ENCODE measurements around the gene IFFO2.

IFFO2 gene

DNA sequence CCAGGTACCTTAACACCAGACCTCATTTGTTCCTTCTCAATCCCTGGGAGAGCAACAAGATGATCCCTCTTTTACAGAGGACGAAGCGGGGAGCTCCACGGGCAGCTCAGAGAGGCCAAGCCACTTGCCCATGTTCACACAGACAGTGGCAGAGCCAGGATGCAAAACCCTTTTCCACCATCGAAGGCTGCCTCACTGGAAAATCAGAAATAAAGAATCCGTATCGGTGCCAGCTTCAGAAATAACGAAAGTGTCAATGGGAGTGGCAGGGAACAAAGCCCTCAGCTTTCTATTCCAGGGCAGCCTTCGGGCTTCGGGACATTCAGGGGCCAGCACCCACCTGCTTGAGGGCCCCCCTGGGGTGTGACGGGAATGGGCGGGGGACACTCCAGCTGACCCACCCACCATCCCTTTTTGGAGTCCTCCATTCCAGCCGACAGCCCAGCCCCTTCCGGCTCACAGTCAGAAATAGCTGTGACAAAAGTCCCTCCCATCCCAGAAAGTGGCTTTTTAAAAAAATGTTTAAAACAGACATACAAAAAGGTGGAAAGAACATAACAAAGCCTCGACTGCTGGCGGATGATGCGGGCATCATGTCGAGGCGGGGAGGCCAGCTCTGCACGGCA, 6.0 kb downstream of the IFFO2 start:
- peak in 1 of 2 donors; percentile 19 for DNase-seq (ENCODE audit: low read depth in 2 of 2)

GRCh38 chr1:18949686-18950400, 6.6 kb downstream of the IFFO2 start:
- no peak for DNase-seq (ENCODE audit: low read depth in 2 of 2)

GRCh38 chr1:18948913-18949685, 7.4 kb downstream of the IFFO2 start:
- no peak for DNase-seq (ENCODE audit: low read depth in 2 of 2)

GRCh38 chr1:18948048-18948912, 8.2 kb downstream of the IFFO2 start:
- peak in 1 of 2 donors; percentile 45 for DNase-seq (ENCODE audit: low read depth in 2 of 2)

DNA sequence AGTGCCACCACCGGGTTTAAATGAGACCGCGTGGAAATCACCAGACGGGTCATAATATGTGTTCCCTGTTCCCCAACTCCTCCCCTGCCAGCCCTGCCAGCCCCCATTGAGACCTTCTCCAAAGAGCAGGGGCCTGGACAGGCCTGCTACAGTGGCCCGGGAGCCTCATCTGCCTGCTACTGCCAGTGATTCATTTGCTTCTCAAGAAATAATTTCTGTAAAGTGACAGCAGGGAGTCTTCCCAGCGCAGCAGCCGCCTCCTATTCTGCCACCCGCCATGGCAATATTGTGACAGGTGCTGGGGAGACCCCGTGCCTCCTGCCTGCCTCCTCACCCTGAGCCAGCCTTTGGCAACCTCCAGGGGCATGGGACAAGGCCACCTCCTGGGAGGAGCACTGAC, 8.9 kb downstream of the IFFO2 start:
- DNase-seq (ENCODE audit: low read depth in 2 of 2) = no peak

DNA sequence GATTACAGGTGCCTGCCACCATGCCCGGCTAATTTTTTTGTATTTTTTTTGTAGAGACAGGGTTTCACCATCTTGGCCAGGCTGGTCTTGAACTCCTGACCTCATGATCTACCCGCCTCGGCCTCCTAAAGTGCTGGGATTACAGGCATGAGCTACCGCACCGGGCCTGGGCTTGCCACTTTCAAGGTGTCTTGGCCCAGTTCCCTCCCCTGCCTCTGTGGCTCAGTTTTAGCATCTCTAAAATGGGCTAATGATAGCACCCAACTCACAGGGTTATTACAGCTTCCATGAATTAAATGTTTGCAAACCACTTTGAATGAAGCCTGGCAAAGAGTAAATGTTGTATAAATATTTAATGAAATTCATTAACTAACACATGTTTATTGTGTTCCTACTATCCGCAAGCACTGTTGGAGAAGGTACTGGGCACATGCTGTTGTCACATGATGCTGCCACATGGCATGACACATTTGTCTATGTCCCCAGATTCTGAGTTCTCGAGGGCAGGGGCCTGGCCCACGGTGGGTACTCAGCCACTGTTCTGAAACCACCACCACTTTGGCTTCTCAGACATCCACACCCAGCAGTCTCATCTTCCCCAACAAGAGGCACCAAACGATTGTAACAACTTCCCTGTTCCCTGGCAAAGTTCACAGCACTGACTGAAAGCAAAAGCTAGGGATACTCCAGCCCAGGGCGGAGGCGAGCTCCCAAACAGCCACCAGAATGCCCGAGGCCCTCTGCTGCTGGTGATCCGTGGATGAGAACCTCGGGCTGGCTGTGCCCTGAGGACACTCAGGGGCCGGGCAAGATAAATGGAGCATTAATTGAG, 9.7 kb downstream of the IFFO2 start:
- no peak for DNase-seq (ENCODE audit: low read depth in 2 of 2)

GRCh38 chr1:18945401-18945849, 11.1 kb downstream of the IFFO2 start:
- DNase-seq (ENCODE audit: low read depth in 2 of 2) = no peak

- no peak for DNase-seq (ENCODE audit: low read depth in 2 of 2)
Measured at GRCh38 chr1:18944810-18945209, 11.7 kb downstream of the IFFO2 start.

- no peak for DNase-seq (ENCODE audit: low read depth in 2 of 2)
Measured at GRCh38 chr1:18943914-18944572, 12.4 kb downstream of the IFFO2 start.

GRCh38 chr1:18943162-18943561, 13.3 kb downstream of the IFFO2 start:
- DNase-seq (ENCODE audit: low read depth in 2 of 2) = no peak

GRCh38 chr1:18942340-18942739, 14.1 kb downstream of the IFFO2 start:
- DNase-seq (ENCODE audit: low read depth in 2 of 2) = no peak

DNA sequence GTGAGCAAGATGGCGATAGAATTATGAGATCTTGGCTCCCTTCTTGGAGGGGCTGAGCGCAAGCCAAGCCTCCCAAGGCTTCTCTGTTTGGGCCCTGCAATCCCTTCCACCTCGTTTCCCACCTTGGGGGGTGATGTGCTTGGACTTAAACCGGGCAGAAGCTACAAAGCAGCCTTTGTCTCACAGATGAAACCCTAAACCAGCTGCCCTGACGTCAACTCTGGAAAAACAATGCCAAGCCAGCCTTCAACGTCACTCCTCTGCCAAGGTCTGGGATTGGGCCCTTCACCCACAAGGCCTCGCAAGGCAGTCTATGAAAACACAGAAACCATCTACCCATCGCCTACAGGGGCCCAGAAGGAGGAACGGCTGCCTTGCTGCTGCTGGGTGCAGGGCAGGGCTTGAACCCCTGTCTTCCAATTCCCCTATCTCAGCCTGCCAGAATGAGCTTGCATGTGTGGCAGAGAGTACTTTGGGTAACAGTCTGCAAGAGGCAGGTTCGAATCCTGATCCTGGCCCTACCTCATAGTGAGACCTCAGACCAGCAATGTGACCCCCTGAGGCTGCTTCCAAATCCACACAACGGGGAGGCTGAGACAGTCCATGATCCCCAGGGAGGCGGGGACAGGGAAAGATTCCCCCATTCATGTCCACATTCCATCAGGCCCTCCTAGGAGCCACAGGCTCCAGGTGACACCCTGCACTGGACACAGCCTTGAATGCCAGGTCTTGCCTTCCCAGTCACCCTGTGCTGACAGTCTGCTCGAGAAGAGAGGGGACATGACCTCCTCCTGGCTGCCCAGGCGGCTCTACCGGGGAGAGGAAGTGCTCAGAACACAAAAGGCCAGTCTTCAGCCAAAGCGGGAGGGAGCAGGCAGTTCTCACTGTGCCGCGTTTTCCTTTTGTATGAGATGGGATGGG, 15.0 kb downstream of the IFFO2 start:
- no peak for DNase-seq (ENCODE audit: low read depth in 2 of 2)

- no peak for DNase-seq (ENCODE audit: low read depth in 2 of 2)
Measured at GRCh38 chr1:18940303-18941020, 16.0 kb downstream of the IFFO2 start.

DNA sequence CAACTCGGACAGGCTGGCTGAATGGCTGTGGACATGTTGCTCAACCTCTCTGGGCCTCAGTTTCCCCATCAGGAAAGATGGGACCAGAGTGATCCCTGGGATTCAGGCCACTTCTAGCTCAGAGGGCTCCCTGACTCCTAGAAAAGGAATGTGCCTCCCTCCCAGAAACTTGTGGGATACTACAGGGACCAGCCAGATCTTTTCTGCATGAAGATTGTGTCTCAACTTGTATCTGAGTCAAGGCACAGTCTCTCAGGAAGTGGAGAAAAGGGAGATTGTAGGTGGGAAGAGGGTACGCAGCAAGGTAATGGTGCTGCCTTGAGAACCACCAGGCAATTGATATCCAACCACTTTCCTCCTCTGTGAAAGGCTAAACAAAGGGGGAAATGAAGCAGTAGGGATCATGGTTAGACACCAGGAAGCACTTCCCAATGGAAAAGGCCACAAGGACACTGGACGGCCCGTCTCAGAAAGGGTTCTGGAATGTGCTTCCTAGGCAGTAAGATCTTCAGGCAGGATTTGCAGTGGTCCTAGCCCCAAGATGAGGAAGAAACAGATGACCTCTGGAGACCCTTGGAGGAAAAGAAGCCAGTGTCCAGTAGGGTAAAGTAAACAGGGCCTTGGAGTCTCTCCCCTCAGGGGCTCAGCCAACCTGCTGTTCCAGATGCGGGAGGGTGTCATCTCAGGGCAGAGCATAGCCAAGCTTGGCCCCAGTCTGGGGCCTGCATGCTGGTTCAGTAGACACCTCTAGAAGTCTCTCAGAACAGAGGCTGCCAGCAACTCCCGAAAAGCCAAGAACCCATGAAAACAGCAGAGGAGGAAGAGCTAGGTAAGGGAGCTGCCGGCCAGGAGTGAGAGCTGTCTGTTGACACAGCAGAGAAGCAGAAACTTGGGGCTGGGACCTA, 16.8 kb downstream of the IFFO2 start:
- no peak for DNase-seq (ENCODE audit: low read depth in 2 of 2)

DNA sequence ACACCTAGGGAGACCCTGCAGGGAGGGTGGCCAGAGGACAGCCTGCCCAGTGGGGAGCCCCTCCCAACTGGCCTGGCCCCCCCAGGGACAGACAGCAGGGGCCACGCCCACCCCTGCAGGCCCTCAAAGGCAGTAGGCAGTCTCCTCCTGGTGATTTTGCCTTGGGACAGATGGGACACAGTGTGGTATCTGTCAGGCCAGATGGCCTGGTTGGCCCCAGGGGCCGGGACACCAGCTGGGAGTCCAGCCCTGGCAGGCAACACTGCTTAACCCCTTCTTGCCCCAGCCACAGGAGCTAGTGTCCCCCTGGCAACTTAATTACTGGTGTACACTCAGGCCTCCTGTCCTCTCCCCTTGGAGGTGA, 17.8 kb downstream of the IFFO2 start:
- no peak for DNase-seq (ENCODE audit: low read depth in 2 of 2)

DNA sequence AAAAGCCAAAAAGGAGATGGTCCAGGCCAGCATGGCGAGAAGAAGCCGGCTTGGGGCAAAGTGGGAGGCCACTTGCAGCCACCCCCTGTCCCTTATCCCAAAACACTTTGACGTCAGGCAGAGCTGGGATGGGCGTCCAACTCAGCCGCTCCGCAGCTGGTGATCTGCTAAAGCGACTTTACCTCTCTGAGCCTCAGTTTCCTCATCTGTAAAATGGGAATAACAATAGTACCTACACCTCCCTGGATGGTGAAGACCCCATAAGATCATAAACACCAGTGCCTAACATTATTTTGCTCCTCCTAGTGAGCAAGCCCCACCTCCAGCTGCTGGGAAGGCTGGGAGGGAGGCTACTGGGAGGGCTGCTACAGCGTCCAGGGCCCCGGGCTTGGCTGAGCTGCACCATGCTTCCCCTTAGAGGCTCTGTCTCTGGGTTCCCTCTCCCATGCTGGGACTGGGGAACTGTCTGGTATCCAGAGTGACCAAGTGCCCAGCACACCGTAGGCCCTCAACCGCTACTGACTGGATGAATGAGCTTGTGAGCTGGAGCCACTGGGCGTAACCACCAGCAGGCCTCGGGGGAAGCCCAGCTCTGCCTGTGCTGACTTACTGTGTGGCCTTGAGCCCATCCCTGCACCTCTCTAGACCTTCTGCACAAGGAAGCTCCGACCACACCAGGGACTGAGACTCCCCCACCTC, 18.3 kb downstream of the IFFO2 start:
- DNase-seq (ENCODE audit: low read depth in 2 of 2) = no peak

- DNase-seq (ENCODE audit: low read depth in 2 of 2) = no peak
Measured at GRCh38 chr1:18937539-18937938, 18.9 kb downstream of the IFFO2 start.
